Measurements from ENCODE around the gene GAS6.

The GAS6 gene

GRCh38 chr13:113806526-113806925 is 57.4 kb downstream of the GAS6 start:
- TF ChIP-seq POLR2AphosphoS5 (IDR thresholded peaks at IDR 0.05; ENCODE audit: low read depth, low read length) (no peak), SPI1 (IDR thresholded peaks at IDR 0.05; ENCODE audit: low read depth, low read length) (no peak), TAF1 (IDR thresholded peaks at IDR 0.05; ENCODE audit: low read depth, low read length) (no peak), POLR2A (IDR thresholded peaks at IDR 0.05; ENCODE audit: low read depth, low read length) (no peak), POU2F2 (IDR thresholded peaks at IDR 0.05; ENCODE audit: low read depth, low read length) (no peak), PAX5 (IDR thresholded peaks at IDR 0.05; ENCODE audit: insufficient read depth, low read length, severe bottlenecking) (no peak)
- FAIRE-seq (no peak), DNase-seq (ENCODE audit: insufficient read length, low spot score) (no peak)

GRCh38 chr13:113806104-113806471 is 57.8 kb downstream of the GAS6 start:
- TF ChIP-seq PAX5 (IDR thresholded peaks at IDR 0.05; ENCODE audit: insufficient read depth, low read length, severe bottlenecking) = no peak
- no peak for TF ChIP-seq TAF1 (IDR thresholded peaks at IDR 0.05; ENCODE audit: low read depth, low read length)
- TF ChIP-seq POLR2AphosphoS5 (IDR thresholded peaks at IDR 0.05; ENCODE audit: low read depth, low read length) = no peak
- TF ChIP-seq POU2F2 (IDR thresholded peaks at IDR 0.05; ENCODE audit: low read depth, low read length) = no peak
- TF ChIP-seq POLR2A (IDR thresholded peaks at IDR 0.05; ENCODE audit: low read depth, low read length) = no peak
- no peak for TF ChIP-seq SPI1 (IDR thresholded peaks at IDR 0.05; ENCODE audit: low read depth, low read length)
- no peak for FAIRE-seq
- no peak for DNase-seq (ENCODE audit: insufficient read length, low spot score)

- FAIRE-seq = no peak
Observed at GRCh38 chr13:113805431-113806103, 58.3 kb downstream of the GAS6 start.

GRCh38 chr13:113804703-113805430 is 59.0 kb downstream of the GAS6 start:
- TF ChIP-seq POU2F2 (IDR thresholded peaks at IDR 0.05; ENCODE audit: low read depth, low read length) = no peak
- TF ChIP-seq POLR2A (IDR thresholded peaks at IDR 0.05; ENCODE audit: low read depth, low read length) = no peak
- no peak for TF ChIP-seq SPI1 (IDR thresholded peaks at IDR 0.05; ENCODE audit: low read depth, low read length)
- DNase-seq (ENCODE audit: insufficient read length, low spot score) (no peak), FAIRE-seq (no peak)

More at GRCh38 chr13:113805431-113806103, 58.3 kb downstream of the GAS6 start:
- TF ChIP-seq TAF1 (IDR thresholded peaks at IDR 0.05; ENCODE audit: low read depth, low read length) (no peak), POU2F2 (IDR thresholded peaks at IDR 0.05; ENCODE audit: low read depth, low read length) (no peak)
- DNase-seq (ENCODE audit: insufficient read length, low spot score) = no peak

GRCh38 chr13:113804017-113804702 is 59.7 kb downstream of the GAS6 start:
- FAIRE-seq (no peak), DNase-seq (ENCODE audit: insufficient read length, low spot score) (no peak)
- TF ChIP-seq SPI1 (IDR thresholded peaks at IDR 0.05; ENCODE audit: low read depth, low read length) (no peak), PAX5 (IDR thresholded peaks at IDR 0.05; ENCODE audit: insufficient read depth, low read length, severe bottlenecking) (no peak), POLR2A (IDR thresholded peaks at IDR 0.05; ENCODE audit: low read depth, low read length) (no peak)

GRCh38 chr13:113803409-113804016 is 60.4 kb downstream of the GAS6 start:
- FAIRE-seq (no peak), DNase-seq (ENCODE audit: insufficient read length, low spot score) (no peak)
- TF ChIP-seq POLR2A (IDR thresholded peaks at IDR 0.05; ENCODE audit: low read depth, low read length) = no peak
- TF ChIP-seq POU2F2 (IDR thresholded peaks at IDR 0.05; ENCODE audit: low read depth, low read length) = no peak
- no peak for TF ChIP-seq POLR2AphosphoS5 (IDR thresholded peaks at IDR 0.05; ENCODE audit: low read depth, low read length)
- no peak for TF ChIP-seq PAX5 (IDR thresholded peaks at IDR 0.05; ENCODE audit: insufficient read depth, low read length, severe bottlenecking)
- no peak for TF ChIP-seq SPI1 (IDR thresholded peaks at IDR 0.05; ENCODE audit: low read depth, low read length)
- no peak for TF ChIP-seq TAF1 (IDR thresholded peaks at IDR 0.05; ENCODE audit: low read depth, low read length)

- DNase-seq (ENCODE audit: insufficient read length, low spot score) (no peak), FAIRE-seq (no peak)
- TF ChIP-seq POLR2AphosphoS5 (IDR thresholded peaks at IDR 0.05; ENCODE audit: low read depth, low read length) (no peak), SPI1 (IDR thresholded peaks at IDR 0.05; ENCODE audit: low read depth, low read length) (no peak), PAX5 (IDR thresholded peaks at IDR 0.05; ENCODE audit: insufficient read depth, low read length, severe bottlenecking) (no peak), TAF1 (IDR thresholded peaks at IDR 0.05; ENCODE audit: low read depth, low read length) (no peak), POLR2A (IDR thresholded peaks at IDR 0.05; ENCODE audit: low read depth, low read length) (no peak), POU2F2 (IDR thresholded peaks at IDR 0.05; ENCODE audit: low read depth, low read length) (no peak)
Observed at GRCh38 chr13:113802761-113803160, 61.1 kb downstream of the GAS6 start.

- DNase-seq (ENCODE audit: insufficient read length, low spot score) (no peak), FAIRE-seq (no peak)
- TF ChIP-seq SPI1 (IDR thresholded peaks at IDR 0.05; ENCODE audit: low read depth, low read length) (no peak), POLR2A (IDR thresholded peaks at IDR 0.05; ENCODE audit: low read depth, low read length) (no peak), PAX5 (IDR thresholded peaks at IDR 0.05; ENCODE audit: insufficient read depth, low read length, severe bottlenecking) (no peak), POLR2AphosphoS5 (IDR thresholded peaks at IDR 0.05; ENCODE audit: low read depth, low read length) (no peak), TAF1 (IDR thresholded peaks at IDR 0.05; ENCODE audit: low read depth, low read length) (no peak), POU2F2 (IDR thresholded peaks at IDR 0.05; ENCODE audit: low read depth, low read length) (no peak)
Observed at GRCh38 chr13:113802090-113802531, 61.8 kb downstream of the GAS6 start.

- FAIRE-seq (no peak), DNase-seq (ENCODE audit: insufficient read length, low spot score) (no peak)
- no peak for TF ChIP-seq PAX5 (IDR thresholded peaks at IDR 0.05; ENCODE audit: insufficient read depth, low read length, severe bottlenecking)
Observed at GRCh38 chr13:113801289-113801961, 62.5 kb downstream of the GAS6 start.
